CD8-positive, alpha-beta memory T cell (primary cell): Measurements from ENCODE around the gene AXDND1. TPM values are rescaled to one million over a fixed set of nuclear protein-coding genes. Genes with fewer than 3 reads are reported as not detected.
A peak's percentile ranks its signal among the peaks of the same experiment; 100 is the strongest.

Experiments
- CTCF ChIA-PET: fragments of 350-600 bp; sonication (Branson Sonifier 250); formaldehyde crosslinking; loops from one replicate; lab custom pipeline; 2021; ENCODE audit warnings: antibody characterized with exemption; lab: Charles Lee
- POLR2A ChIA-PET: fragments of 350-600 bp; sonication (Branson Sonifier 250); formaldehyde crosslinking; loops from one replicate; lab custom pipeline; 2021; ENCODE audit warnings: antibody characterized with exemption; lab: Charles Lee
- DNase-seq, 5 donors: peaks; one replicate each; pipeline versions ENCODE4 v3.0.0 to v3.0.0-alpha.2; 2020 to 2022; ENCODE audit warnings: mixed read lengths in 1 of 5
- H3K27ac ChIP-seq: one replicate; pipeline ENCODE4 v1.7.0; 2013; ENCODE audit warnings: low read depth, mild to moderate bottlenecking, low read length, moderate library complexity
- H3K27me3 ChIP-seq: 2 replicates; pipeline ENCODE4 v1.7.0; 2013; ENCODE audit warnings: low read length, mild to moderate bottlenecking; ENCODE audit not compliant: insufficient read depth, poor library complexity, severe bottlenecking
- H3K36me3 ChIP-seq: 2 replicates; pipeline ENCODE4 v1.7.0; 2013; ENCODE audit warnings: mild to moderate bottlenecking, low read length, moderate library complexity; ENCODE audit not compliant: insufficient read depth
- H3K4me1 ChIP-seq: 2 replicates; pipeline ENCODE4 v1.7.0; 2013; ENCODE audit warnings: mild to moderate bottlenecking, low read length, moderate library complexity; ENCODE audit not compliant: insufficient read depth
- H3K4me3 ChIP-seq: 2 replicates; pipeline ENCODE4 v1.7.0; 2013; ENCODE audit warnings: mild to moderate bottlenecking, low read length
- H3K9me3 ChIP-seq: 2 replicates; pipeline ENCODE4 v1.7.0; 2013; ENCODE audit warnings: mild to moderate bottlenecking, low read length
- H3K27ac Mint-ChIP-seq, 8 donors: one replicate each; pipeline ENCODE4 v1.8.0; 2020 to 2021; ENCODE audit warnings: mixed read lengths in 8 of 8, mild to moderate bottlenecking in 6 of 8, inconsistent platforms in 3 of 8, moderate library complexity in 3 of 8
- H3K27me3 Mint-ChIP-seq, 2 donors: one replicate each; pipeline ENCODE4 v1.8.0; 2020 to 2021; ENCODE audit warnings: mixed read lengths in 2 of 2, mild to moderate bottlenecking in 1 of 2, moderate library complexity in 1 of 2
- H3K36me3 Mint-ChIP-seq, 3 donors: one replicate each; pipeline ENCODE4 v1.8.0; 2020 to 2021; ENCODE audit warnings: mixed read lengths in 3 of 3, inconsistent platforms in 1 of 3, mild to moderate bottlenecking in 1 of 3
- H3K4me1 Mint-ChIP-seq, 3 donors: one replicate each; pipeline ENCODE4 v1.8.0; 2020 to 2021; ENCODE audit warnings: mixed read lengths in 3 of 3, inconsistent platforms in 1 of 3, mild to moderate bottlenecking in 1 of 3
- H3K4me3 Mint-ChIP-seq, 7 donors: one replicate each; pipeline ENCODE4 v1.8.0; 2020 to 2021; ENCODE audit warnings: mixed read lengths in 7 of 7, mild to moderate bottlenecking in 6 of 7, moderate library complexity in 4 of 7, inconsistent platforms in 2 of 7
- H3K9me3 Mint-ChIP-seq, 5 donors: one replicate each; pipeline ENCODE4 v1.8.0; 2020 to 2022; ENCODE audit warnings: mixed read lengths in 5 of 5, mild to moderate bottlenecking in 3 of 5, moderate library complexity in 2 of 5, inconsistent platforms in 1 of 5
- polyA plus RNA-seq: library from polyadenylated mRNA; unstranded; fragments of 300-500 nt; fragmentation: Illumina TruSeq; gene quantifications from one replicate; pipeline ENCODE4 v1.2.3, GENCODE V29; 2021
- total RNA-seq, 2 experiments: library from RNA; stranded (reverse); gene quantifications; one replicate each; pipeline ENCODE4 v1.2.3, GENCODE V29; 2021

Gene AXDND1
- total and polyA plus RNA-seq, 3 experiments from 2014 or later, result 0.58 TPM; not detected in 2

GRCh38 chr1:179590671-179591070, 224.9 kb downstream of the AXDND1 start:
- Mint-ChIP-seq H3K9me3 (peaks cover 0 to 4% (median 2%) of the 10 kb centered on the region in 5 donors), H3K27ac (peak overlapping the region in 1 of 8 donors; percentile 5)

GRCh38 chr1:179591253-179591591, 225.5 kb downstream of the AXDND1 start:
- H3K27ac Mint-ChIP-seq, result no peak overlapping the region
- H3K4me3 Mint-ChIP-seq, result no peak overlapping the region
- H3K4me1 ChIP-seq, result no peaks in the 10 kb centered on the region
- H3K27me3 ChIP-seq, result no peaks in the 10 kb centered on the region
- no peaks in the 10 kb centered on the region for H3K36me3 ChIP-seq
- H3K27me3 Mint-ChIP-seq, result peaks cover 26 to 44% of the 10 kb centered on the region in 2 donors
- no peaks in the 10 kb centered on the region for H3K4me1 Mint-ChIP-seq
- H3K9me3 ChIP-seq, result no peaks in the 10 kb centered on the region
- ChIA-PET CTCF (no interaction called here), POLR2A (no interaction called here)
- no peak overlapping the region for H3K4me3 ChIP-seq
- H3K36me3 Mint-ChIP-seq, result peaks cover 0 to 3% (median 0%) of the 10 kb centered on the region in 3 donors
- no peak for DNase-seq
- no peak overlapping the region for H3K27ac ChIP-seq
- H3K9me3 Mint-ChIP-seq, result peaks cover 0 to 4% (median 2%) of the 10 kb centered on the region in 5 donors

More at GRCh38 chr1:179590671-179591070, 224.9 kb downstream of the AXDND1 start:
- Histone ChIP-seq H3K36me3 (no peaks in the 10 kb centered on the region), H3K27me3 (no peaks in the 10 kb centered on the region), H3K4me1 (no peaks in the 10 kb centered on the region), H3K9me3 (no peaks in the 10 kb centered on the region), H3K4me3 (no peak overlapping the region), H3K27ac (no peak overlapping the region)
- no peak for DNase-seq
- H3K36me3 Mint-ChIP-seq, result peaks cover 0 to 3% (median 0%) of the 10 kb centered on the region in 3 donors
- ChIA-PET POLR2A (no interaction called here), CTCF (no interaction called here)
- H3K4me1 Mint-ChIP-seq, result no peaks in the 10 kb centered on the region
- peaks cover 29 to 48% of the 10 kb centered on the region in 2 donors for H3K27me3 Mint-ChIP-seq
- no peak overlapping the region for H3K4me3 Mint-ChIP-seq

- Mint-ChIP-seq H3K4me3 (no peak within 1 kb of the TSS), H3K27me3 (peaks cover 23 to 40% of the 10 kb centered on the region in 2 donors), H3K36me3 (peaks cover 0 to 3% (median 0%) of the 10 kb centered on the region in 3 donors), H3K9me3 (peaks cover 0 to 4% (median 2%) of the 10 kb centered on the region in 5 donors), H3K4me1 (no peaks in the 10 kb centered on the region), H3K27ac (peak within 1 kb of the TSS in 1 of 8 donors; percentile 61)
- Histone ChIP-seq H3K36me3 (no peaks in the 10 kb centered on the region), H3K27me3 (no peaks in the 10 kb centered on the region), H3K4me3 (no peak within 1 kb of the TSS), H3K27ac (no peak within 1 kb of the TSS), H3K4me1 (no peaks in the 10 kb centered on the region), H3K9me3 (no peaks in the 10 kb centered on the region)
- CTCF ChIA-PET, result no interaction called here
- DNase-seq, result no peak
- POLR2A ChIA-PET, result no interaction called here
Observed at GRCh38 chr1:179591592-179592580, 226.1 kb downstream of the AXDND1 start, which contains the start of gene TDRD5. TDRD5 (plus strand) TSS chr1:179591832; CDS start chr1:179592616, 784 bp downstream.

- ChIA-PET CTCF (no interaction called here), POLR2A (no interaction called here)
- H3K9me3 ChIP-seq, result no peaks in the 10 kb centered on the region
- no peaks in the 10 kb centered on the region for H3K27me3 ChIP-seq
- H3K27ac ChIP-seq, result no peak overlapping the region
- no peak for DNase-seq
- H3K4me1 ChIP-seq, result no peaks in the 10 kb centered on the region
- no peak overlapping the region for H3K4me3 Mint-ChIP-seq
- H3K4me3 ChIP-seq, result no peak overlapping the region
- H3K9me3 Mint-ChIP-seq, result peaks cover 0 to 10% (median 0%) of the 10 kb centered on the region in 5 donors
- H3K36me3 Mint-ChIP-seq, result no peaks in the 10 kb centered on the region
- no peak overlapping the region for H3K27ac Mint-ChIP-seq
- no peaks in the 10 kb centered on the region for H3K4me1 Mint-ChIP-seq
- peaks cover 0 to 18% of the 10 kb centered on the region in 2 donors for H3K27me3 Mint-ChIP-seq
- no peaks in the 10 kb centered on the region for H3K36me3 ChIP-seq
Observed at GRCh38 chr1:179598631-179599030, 232.9 kb downstream of the AXDND1 start.

GRCh38 chr1:179599623-179600249, 234.0 kb downstream of the AXDND1 start:
- CTCF ChIA-PET, result no interaction called here
- no peaks in the 10 kb centered on the region for H3K4me1 Mint-ChIP-seq
- DNase-seq, result no peak

GRCh38 chr1:179601093-179601492, 235.3 kb downstream of the AXDND1 start:
- ChIA-PET POLR2A (no interaction called here), CTCF (no interaction called here)
- no peak for DNase-seq
- H3K27me3 Mint-ChIP-seq, result peaks cover 0 to 21% of the 10 kb centered on the region in 2 donors
- no peaks in the 10 kb centered on the region for H3K36me3 Mint-ChIP-seq
- H3K27ac Mint-ChIP-seq, result no peak overlapping the region
- Histone ChIP-seq H3K27me3 (no peaks in the 10 kb centered on the region), H3K4me3 (no peak overlapping the region), H3K4me1 (no peaks in the 10 kb centered on the region), H3K36me3 (no peaks in the 10 kb centered on the region), H3K9me3 (no peaks in the 10 kb centered on the region), H3K27ac (no peak overlapping the region)
- no peaks in the 10 kb centered on the region for H3K4me1 Mint-ChIP-seq
- H3K9me3 Mint-ChIP-seq, result peaks cover 0 to 10% (median 2%) of the 10 kb centered on the region in 5 donors
- H3K4me3 Mint-ChIP-seq, result no peak overlapping the region

More at GRCh38 chr1:179599623-179600249, 234.0 kb downstream of the AXDND1 start:
- Mint-ChIP-seq H3K27ac (no peak overlapping the region), H3K36me3 (no peaks in the 10 kb centered on the region), H3K9me3 (peaks cover 0 to 10% (median 0%) of the 10 kb centered on the region in 5 donors), H3K4me3 (no peak overlapping the region), H3K27me3 (peaks cover 0 to 15% of the 10 kb centered on the region in 2 donors)
- Histone ChIP-seq H3K27me3 (no peaks in the 10 kb centered on the region), H3K36me3 (no peaks in the 10 kb centered on the region), H3K4me3 (no peak overlapping the region), H3K4me1 (no peaks in the 10 kb centered on the region), H3K27ac (no peak overlapping the region), H3K9me3 (no peaks in the 10 kb centered on the region)
- POLR2A ChIA-PET, result no interaction called here
